ENCODE measurements around the gene CCDC88C.
"Not testable (repeated sequence)": the region's sequence is repeated elsewhere in the genome, so short reads cannot be mapped to it uniquely, and the experiment has no call there.

Gene CCDC88C

DNA sequence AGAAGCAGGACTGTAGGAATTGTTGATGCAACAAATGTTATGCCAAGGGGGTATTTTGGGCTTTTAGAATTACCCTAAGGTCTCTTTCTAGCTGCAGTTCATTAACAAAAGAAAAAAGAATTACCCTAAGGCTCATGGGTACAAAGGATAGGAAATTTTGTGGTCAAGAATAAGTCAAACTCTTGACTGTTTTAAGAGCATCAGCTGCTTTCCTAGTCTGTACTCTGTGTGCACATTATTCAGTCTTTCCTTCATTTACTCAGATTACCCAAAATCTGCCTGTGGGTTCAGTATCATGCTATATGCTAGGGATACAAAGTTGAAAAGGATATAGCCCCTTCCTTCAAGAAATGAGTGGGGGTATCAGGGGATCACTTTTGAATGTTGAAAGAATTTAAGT is 36.5 kb upstream of the CCDC88C start:
- TF ChIP-seq, protein P1, sequence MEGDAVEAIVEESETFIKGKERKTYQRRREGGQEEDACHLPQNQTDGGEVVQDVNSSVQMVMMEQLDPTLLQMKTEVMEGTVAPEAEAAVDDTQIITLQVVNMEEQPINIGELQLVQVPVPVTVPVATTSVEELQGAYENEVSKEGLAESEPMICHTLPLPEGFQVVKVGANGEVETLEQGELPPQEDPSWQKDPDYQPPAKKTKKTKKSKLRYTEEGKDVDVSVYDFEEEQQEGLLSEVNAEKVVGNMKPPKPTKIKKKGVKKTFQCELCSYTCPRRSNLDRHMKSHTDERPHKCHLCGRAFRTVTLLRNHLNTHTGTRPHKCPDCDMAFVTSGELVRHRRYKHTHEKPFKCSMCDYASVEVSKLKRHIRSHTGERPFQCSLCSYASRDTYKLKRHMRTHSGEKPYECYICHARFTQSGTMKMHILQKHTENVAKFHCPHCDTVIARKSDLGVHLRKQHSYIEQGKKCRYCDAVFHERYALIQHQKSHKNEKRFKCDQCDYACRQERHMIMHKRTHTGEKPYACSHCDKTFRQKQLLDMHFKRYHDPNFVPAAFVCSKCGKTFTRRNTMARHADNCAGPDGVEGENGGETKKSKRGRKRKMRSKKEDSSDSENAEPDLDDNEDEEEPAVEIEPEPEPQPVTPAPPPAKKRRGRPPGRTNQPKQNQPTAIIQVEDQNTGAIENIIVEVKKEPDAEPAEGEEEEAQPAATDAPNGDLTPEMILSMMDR (IDR thresholded peaks at IDR 0.05; ENCODE audit: borderline replicate concordance, control extremely low read depth, extremely low read depth, insufficient read depth, missing control alignments) = no peak
- DNase-seq (ENCODE audit: low spot score) = no peak
- in situ Hi-C loops (cut with MboI; ENCODE audit: low sequenced_read_pairs, unreplicated experiment) = no loop called here

DNA sequence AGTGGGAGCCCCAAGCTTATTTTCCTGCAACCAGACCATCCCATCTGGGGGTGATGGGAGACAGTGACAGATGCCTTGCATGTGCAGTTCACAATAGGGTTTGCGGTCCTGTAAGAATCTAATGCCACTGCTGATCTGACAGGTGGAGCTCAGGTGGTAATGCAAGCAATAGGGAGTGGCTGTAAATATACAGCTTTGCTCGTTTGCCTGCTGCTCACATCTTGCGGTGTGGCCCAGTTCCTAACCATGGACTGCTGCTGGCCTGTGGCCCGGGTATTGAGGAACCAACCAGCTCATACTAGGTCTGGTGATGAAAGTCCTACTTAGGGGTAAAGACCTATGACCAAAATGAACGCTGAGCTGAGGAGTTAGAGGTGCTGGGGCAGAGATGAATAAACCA is 36.1 kb upstream of the CCDC88C start:
- no peak for DNase-seq (ENCODE audit: low spot score)
- TF ChIP-seq, protein P1 (IDR thresholded peaks at IDR 0.05; ENCODE audit: borderline replicate concordance, control extremely low read depth, extremely low read depth, insufficient read depth, missing control alignments) = no peak
- in situ Hi-C loops (cut with MboI; ENCODE audit: low sequenced_read_pairs, unreplicated experiment) = no loop called here

DNA sequence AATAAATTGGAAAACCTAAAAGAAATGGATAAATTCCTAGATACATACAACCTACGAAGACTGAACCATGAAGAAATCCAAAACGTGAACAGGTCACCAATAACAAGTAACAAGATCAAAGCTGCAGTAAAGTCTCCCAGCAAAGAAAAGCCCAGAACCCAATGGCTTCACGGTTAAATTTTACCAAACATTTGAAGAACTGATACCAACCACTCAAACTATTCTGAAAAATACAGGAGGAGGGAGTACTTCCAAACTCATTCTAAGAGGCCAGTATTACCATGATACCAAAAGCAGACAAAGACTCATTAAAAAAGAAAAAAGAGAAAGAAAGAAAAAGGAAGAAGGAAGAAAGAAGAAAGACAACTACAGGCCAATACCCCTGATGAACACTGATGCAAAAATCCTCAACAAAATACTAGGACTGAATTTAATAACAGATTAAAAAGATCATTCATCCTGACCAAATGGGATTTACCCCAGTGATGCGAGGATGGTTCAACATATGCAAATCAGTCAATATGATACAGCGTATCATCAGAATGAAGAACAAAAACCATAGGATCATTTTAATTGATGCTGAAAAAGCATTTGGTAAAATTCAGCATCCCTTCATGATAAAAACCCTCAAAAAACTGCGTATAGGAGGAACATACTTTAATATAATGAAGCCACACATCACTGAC is 26.9 kb upstream of the CCDC88C start:
- DNase-seq (ENCODE audit: low spot score) = no peak
- in situ Hi-C loops (cut with MboI; ENCODE audit: low sequenced_read_pairs, unreplicated experiment) = no loop called here
- TF ChIP-seq, protein P1 (IDR thresholded peaks at IDR 0.05; ENCODE audit: borderline replicate concordance, control extremely low read depth, extremely low read depth, insufficient read depth, missing control alignments) = no peak

DNA sequence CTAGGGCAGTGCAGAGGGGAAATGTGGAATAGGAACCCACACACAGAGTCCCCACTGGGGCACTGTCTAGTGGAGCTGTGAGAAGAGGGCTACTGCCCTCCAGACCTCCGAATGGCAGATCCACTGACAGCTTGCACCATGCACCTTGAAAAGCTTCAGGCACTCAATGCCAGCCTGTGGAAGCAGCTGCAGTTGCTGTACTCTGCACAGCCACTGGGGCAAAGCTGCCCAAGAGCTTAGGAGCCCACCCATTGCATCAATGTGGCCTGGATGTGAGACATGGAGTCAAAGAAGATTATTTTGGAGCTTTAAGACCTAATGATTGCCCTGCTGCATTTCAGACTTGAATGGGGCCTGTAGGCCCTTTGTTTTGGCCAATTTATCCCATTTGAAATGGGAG is 21.7 kb upstream of the CCDC88C start:
- TF ChIP-seq, protein P1 (IDR thresholded peaks at IDR 0.05; ENCODE audit: borderline replicate concordance, control extremely low read depth, extremely low read depth, insufficient read depth, missing control alignments) = no peak
- no peak for DNase-seq (ENCODE audit: low spot score)
- in situ Hi-C loops (cut with MboI; ENCODE audit: low sequenced_read_pairs, unreplicated experiment) = no loop called here

DNA sequence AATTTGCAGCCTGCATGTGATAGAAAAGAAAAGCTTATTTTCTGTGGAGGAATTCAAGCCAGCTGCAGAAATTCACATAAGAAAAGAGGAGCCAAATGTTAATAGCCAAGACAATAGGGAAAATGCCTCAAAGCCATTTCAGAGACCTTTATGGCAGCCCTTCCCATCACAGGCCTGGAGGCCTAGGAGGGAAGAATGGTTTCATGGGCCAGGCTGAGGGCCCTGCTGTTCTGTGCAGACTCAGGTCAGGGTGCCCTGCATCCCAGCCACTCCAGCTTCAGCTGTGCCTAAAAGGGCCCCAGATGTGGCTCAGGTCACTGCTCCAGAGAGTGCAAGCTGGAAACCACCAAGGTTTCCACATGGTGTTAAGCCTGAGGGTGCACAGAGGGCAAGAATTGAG is 21.2 kb upstream of the CCDC88C start:
- TF ChIP-seq, protein P1 (IDR thresholded peaks at IDR 0.05; ENCODE audit: borderline replicate concordance, control extremely low read depth, extremely low read depth, insufficient read depth, missing control alignments) = no peak
- in situ Hi-C loops (cut with MboI; ENCODE audit: low sequenced_read_pairs, unreplicated experiment) = no loop called here
- DNase-seq (ENCODE audit: low spot score) = no peak

DNA sequence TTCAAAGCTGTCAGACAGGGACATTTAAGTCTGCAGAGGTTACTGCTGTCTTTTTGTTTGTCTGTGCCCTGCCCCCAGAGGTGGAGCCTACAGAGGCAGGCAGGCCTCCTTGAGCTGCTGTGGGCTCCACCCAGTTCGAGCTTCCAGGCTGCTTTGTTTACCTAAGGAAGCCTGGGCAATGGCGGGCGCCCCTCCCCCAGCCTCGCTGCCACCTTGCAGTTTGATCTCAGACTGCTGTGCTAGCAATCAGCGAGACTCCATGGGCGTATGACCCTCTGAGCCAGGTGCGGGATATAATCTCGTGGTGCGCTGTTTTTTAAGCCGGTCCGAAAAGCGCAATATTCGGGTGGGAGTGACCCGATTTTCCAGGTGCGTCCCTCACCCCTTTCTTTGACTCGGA is 18.6 kb upstream of the CCDC88C start:
- in situ Hi-C loops (cut with MboI; ENCODE audit: low sequenced_read_pairs, unreplicated experiment); DNase-seq (ENCODE audit: low spot score): not testable (repeated sequence)

DNA sequence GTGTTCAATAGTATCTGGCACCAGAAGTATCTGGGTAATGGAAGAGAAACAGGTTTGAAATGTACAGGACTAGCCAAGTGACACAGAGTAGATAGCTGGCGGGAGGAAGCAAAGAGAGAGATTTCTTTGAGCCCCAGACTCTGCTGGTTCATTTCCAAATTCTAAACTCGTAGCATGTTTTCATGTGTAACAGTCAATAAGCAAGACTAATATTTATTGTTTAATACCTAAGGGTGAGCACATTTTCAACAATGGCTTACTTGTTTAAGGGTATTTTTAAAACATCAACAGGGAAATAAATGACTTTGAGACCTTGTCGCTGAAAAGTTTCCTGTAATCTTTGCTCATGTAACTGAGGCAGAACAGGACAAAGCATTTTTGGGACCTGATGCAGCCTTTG is 11.8 kb upstream of the CCDC88C start:
- DNase-seq (ENCODE audit: low spot score) = no peak
- TF ChIP-seq, protein P1 (IDR thresholded peaks at IDR 0.05; ENCODE audit: borderline replicate concordance, control extremely low read depth, extremely low read depth, insufficient read depth, missing control alignments) = no peak
- in situ Hi-C loops (cut with MboI; ENCODE audit: low sequenced_read_pairs, unreplicated experiment) = loop anchor here (10.0 kb wide), 1 partner anchor 115 kb away; no protein-coding TSS in a partner anchor

DNA sequence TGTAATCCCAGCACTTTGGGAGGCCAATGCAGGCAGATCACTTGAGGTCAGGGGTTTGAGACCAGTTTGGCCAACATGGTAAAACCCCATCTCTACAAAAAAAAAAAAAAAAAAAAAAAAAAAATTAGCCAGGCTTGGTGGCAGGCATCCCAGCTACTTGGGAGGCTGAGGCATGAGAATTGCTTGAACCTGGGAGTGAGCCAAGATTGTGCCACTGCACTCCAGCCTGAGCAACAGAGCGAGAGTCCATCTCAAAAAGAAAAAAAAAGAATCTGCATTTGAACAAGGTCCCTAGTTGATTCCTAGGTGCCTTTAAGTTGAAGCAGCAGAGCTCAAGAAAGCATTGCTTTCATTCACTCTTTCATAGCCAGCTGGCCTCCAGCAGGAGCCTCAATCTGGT is 11.3 kb upstream of the CCDC88C start:
- not testable (repeated sequence) for DNase-seq (ENCODE audit: low spot score)
- in situ Hi-C loops (cut with MboI; ENCODE audit: low sequenced_read_pairs, unreplicated experiment) = loop anchor here (10.0 kb wide), 1 partner anchor 114 kb away; no protein-coding TSS in a partner anchor

DNA sequence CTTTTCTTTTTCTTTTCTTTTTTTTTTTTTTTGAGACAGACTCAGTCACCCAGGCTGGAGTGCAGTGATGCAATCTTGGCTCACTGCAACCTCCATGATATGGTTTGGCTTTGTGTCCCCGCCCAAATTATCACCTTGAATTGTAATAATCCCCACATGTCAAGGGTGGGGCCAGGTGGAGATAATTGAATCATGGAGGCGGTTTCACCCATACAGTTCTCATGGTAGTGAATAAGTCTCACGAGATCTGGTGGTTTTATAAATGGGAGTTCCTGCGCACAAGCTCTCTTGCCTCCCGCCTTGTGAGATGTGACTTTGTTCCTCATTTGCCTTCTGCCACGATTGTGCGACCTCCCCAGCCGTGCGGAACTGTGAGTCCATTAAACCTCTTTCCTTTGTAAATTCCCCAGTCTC is 7.9 kb upstream of the CCDC88C start:
- not testable (repeated sequence) for DNase-seq (ENCODE audit: low spot score)
- in situ Hi-C loops (cut with MboI; ENCODE audit: low sequenced_read_pairs, unreplicated experiment) = loop anchor here (10.0 kb wide), 1 partner anchor 111 kb away; no protein-coding TSS in a partner anchor

All from GM13976 (cell line).